HepG2 (cell line): ENCODE results near the gene S100A10. TPM values are rescaled to one million over a fixed set of nuclear protein-coding genes. Genes with fewer than 3 reads are reported as not detected.
A peak's percentile ranks its signal among the peaks of the same experiment; 100 is the strongest.

Source experiments
- ARHGAP35 ChIP-seq: sonication (generic); formaldehyde crosslinking; IDR thresholded peaks from 2 replicates; pipeline ENCODE4 v1.9.0; 2022; ENCODE audit warnings: mild to moderate bottlenecking, inconsistent platforms, moderate library complexity, missing genetic modification reagents, borderline replicate concordance
- ASH2L ChIP-seq: fragments of 300-600, 200-600 bp; sonication (generic); IDR thresholded peaks from 2 replicates; pipeline ENCODE4 v1.7.0; 2017; ENCODE audit warnings: low read depth, mild to moderate bottlenecking, moderate library complexity, mixed read lengths, low read length; ENCODE audit not compliant: insufficient read length
- BCL6 ChIP-seq: IDR thresholded peaks from 2 replicates; pipeline ENCODE4 v1.6.1; 2016; ENCODE audit warnings: missing genetic modification reagents, missing compliant biosample characterization
- FOXK2 ChIP-seq: fragments of 450-650 bp; IDR thresholded peaks from 2 replicates; pipeline ENCODE4 v1.6.1; 2016
- HHEX ChIP-seq: IDR thresholded peaks from 2 replicates; pipeline ENCODE4 v1.6.1; 2016; ENCODE audit warnings: control low read depth
- KDM3A ChIP-seq: IDR thresholded peaks from 2 replicates; pipeline ENCODE4 v1.6.1; 2018; ENCODE audit warnings: low read depth, missing compliant biosample characterization
- MEF2D ChIP-seq: sonication (generic); formaldehyde crosslinking; IDR thresholded peaks from 2 replicates; pipeline ENCODE4 v1.5.1; 2020; ENCODE audit warnings: mild to moderate bottlenecking, missing genetic modification reagents
- MIXL1 ChIP-seq: IDR thresholded peaks from 2 replicates; pipeline ENCODE4 v1.6.1; 2016
- NAIF1 ChIP-seq: sonication (generic); formaldehyde crosslinking; IDR thresholded peaks from 2 replicates; pipeline ENCODE4 v1.5.0; 2020; ENCODE audit warnings: mild to moderate bottlenecking, missing genetic modification reagents, borderline replicate concordance
- NCOA1 ChIP-seq: sonication (generic); formaldehyde crosslinking; IDR thresholded peaks from 2 replicates; pipeline ENCODE4 v1.9.0; 2021; ENCODE audit warnings: missing genetic modification reagents
- NRL ChIP-seq: sonication (generic); formaldehyde crosslinking; IDR thresholded peaks from 2 replicates; pipeline ENCODE4 v1.5.0; 2020; ENCODE audit warnings: missing genetic modification reagents, mild to moderate bottlenecking, moderate library complexity, borderline replicate concordance
- RFX1 ChIP-seq: fragments of 450-650 bp; IDR thresholded peaks from 2 replicates; pipeline ENCODE4 v1.6.1; 2017
- SOX5 ChIP-seq: IDR thresholded peaks from 2 replicates; pipeline ENCODE4 v1.6.1; 2016; ENCODE audit warnings: borderline replicate concordance
- ZMYM2 ChIP-seq: sonication (generic); formaldehyde crosslinking; IDR thresholded peaks from 2 replicates; pipeline ENCODE4 v1.8.0; 2022; ENCODE audit warnings: mild to moderate bottlenecking, missing genetic modification reagents
- ZNF232 ChIP-seq: sonication (generic); formaldehyde crosslinking; IDR thresholded peaks from 2 replicates; pipeline ENCODE4 v1.4.0; 2020; ENCODE audit warnings: missing genetic modification reagents, borderline replicate concordance
- ZNF550 ChIP-seq: sonication (generic); formaldehyde crosslinking; IDR thresholded peaks from 2 replicates; pipeline ENCODE4 v1.4.0; 2020; ENCODE audit warnings: mild to moderate bottlenecking, missing genetic modification reagents, borderline replicate concordance
- ZNF652 ChIP-seq: IDR thresholded peaks from 2 replicates; pipeline ENCODE4 v1.6.1; 2016; ENCODE audit warnings: low read depth, borderline replicate concordance
- polyA plus RNA-seq, 8 experiments: library from polyadenylated mRNA; depleted of rRNA in 3 of 8; stranded (reverse) in 7 of 8; unstranded in 1 of 8; fragments of >200 nt; fragmentation: Illumina TruSeq in 4 of 8; extraction: Trizol in 4 of 8; gene quantifications; 2 replicates each; pipeline versions ENCODE4 v1.2.1 to v1.2.3, GENCODE V29; 2011 to 2016; ENCODE audit warnings: low read depth in 4 of 8, missing spikeins in 1 of 8, mixed read lengths in 1 of 8; ENCODE audit not compliant: insufficient read depth in 1 of 8
- total RNA-seq, 5 experiments: library from RNA; depleted of rRNA; stranded (reverse); fragments of >200 nt; fragmentation: Illumina TruSeq; extraction: Trizol; gene quantifications; 2 replicates each; pipeline ENCODE4 v1.2.3, GENCODE V29; 2016; ENCODE audit warnings: low read depth in 1 of 5
- TF ChIP-seq, protein P1 (sequence below): sonication (generic); formaldehyde crosslinking; IDR thresholded peaks from 2 replicates; pipeline ENCODE4 v1.4.0; 2020; ENCODE audit warnings: mild to moderate bottlenecking, missing genetic modification reagents, borderline replicate concordance
- TF ChIP-seq, protein P2 (sequence below): sonication (generic); formaldehyde crosslinking; IDR thresholded peaks from 2 replicates; pipeline ENCODE4 v1.4.0; 2020; ENCODE audit warnings: mild to moderate bottlenecking, missing genetic modification reagents
- TF ChIP-seq, protein P3 (sequence below): IDR thresholded peaks from 2 replicates; pipeline ENCODE4 v1.6.1; 2012; ENCODE audit warnings: inconsistent platforms
- TF ChIP-seq, protein P4 (sequence below): sonication (generic); formaldehyde crosslinking; IDR thresholded peaks from 2 replicates; pipeline ENCODE4 v1.9.0; 2022; ENCODE audit warnings: missing genetic modification reagents, mild to moderate bottlenecking, borderline replicate concordance

Gene S100A10
- total and polyA plus RNA-seq, 2 of the 13 experiments (the other 11 are each of a cell fraction or from before 2014, with no cell fraction given) = 16.8 to 28.7 TPM

DNA sequence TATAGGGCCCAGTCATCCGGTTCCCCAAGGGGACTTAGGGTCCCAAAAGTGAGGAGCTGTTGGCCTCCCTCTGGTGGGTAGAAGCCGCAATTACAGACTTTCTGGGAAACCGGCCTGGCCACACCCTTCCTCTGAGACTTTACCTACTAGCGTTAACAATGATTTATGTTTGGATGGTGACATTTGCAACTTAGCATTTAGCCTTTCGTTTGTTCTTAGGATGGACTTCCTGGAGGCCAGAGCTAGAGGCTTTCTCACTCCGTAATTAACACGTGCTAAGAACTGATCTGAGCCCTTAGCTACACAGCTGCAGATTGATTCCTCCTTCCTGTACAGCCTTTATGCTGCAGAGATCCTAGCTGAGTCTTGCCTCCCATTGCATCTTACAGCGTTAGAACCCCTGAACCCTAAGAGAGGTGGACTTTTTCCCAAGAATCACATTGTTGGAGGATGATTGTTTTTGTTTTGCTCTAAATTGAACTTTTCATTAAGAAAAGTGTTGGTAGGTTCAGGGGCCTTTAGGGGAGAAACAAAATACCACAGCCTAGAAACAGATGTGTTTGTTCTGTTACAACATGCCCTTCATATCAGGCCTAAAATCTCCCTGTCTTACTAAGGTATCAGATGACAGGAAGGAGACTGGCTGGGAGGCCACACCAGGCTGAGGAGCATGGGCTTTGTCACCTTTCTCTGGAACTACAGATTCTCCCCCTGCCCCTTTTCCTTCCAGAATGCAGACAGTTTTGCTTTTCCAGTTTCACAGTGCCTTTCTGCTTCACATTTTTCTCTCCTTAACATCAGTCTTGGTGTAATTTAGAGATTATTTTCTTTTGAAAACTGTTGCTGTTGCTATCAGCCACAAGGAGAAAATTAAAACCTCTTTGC lies 41.2 kb upstream of the S100A10 start (continued):
- TF ChIP-seq, protein P1, sequence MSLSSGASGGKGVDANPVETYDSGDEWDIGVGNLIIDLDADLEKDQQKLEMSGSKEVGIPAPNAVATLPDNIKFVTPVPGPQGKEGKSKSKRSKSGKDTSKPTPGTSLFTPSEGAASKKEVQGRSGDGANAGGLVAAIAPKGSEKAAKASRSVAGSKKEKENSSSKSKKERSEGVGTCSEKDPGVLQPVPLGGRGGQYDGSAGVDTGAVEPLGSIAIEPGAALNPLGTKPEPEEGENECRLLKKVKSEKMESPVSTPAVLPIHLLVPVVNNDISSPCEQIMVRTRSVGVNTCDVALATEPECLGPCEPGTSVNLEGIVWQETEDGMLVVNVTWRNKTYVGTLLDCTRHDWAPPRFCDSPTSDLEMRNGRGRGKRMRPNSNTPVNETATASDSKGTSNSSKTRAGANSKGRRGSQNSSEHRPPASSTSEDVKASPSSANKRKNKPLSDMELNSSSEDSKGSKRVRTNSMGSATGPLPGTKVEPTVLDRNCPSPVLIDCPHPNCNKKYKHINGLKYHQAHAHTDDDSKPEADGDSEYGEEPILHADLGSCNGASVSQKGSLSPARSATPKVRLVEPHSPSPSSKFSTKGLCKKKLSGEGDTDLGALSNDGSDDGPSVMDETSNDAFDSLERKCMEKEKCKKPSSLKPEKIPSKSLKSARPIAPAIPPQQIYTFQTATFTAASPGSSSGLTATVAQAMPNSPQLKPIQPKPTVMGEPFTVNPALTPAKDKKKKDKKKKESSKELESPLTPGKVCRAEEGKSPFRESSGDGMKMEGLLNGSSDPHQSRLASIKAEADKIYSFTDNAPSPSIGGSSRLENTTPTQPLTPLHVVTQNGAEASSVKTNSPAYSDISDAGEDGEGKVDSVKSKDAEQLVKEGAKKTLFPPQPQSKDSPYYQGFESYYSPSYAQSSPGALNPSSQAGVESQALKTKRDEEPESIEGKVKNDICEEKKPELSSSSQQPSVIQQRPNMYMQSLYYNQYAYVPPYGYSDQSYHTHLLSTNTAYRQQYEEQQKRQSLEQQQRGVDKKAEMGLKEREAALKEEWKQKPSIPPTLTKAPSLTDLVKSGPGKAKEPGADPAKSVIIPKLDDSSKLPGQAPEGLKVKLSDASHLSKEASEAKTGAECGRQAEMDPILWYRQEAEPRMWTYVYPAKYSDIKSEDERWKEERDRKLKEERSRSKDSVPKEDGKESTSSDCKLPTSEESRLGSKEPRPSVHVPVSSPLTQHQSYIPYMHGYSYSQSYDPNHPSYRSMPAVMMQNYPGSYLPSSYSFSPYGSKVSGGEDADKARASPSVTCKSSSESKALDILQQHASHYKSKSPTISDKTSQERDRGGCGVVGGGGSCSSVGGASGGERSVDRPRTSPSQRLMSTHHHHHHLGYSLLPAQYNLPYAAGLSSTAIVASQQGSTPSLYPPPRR (CRISPR knock-in tag) = no peak
- TF ChIP-seq ARHGAP35 (CRISPR knock-in tag) (no peak), RFX1 (no peak), HHEX (no peak), MEF2D (no peak), NCOA1 (CRISPR knock-in tag) (no peak), ZNF550 (CRISPR knock-in tag) (no peak), ZNF232 (CRISPR knock-in tag) (no peak), NRL (CRISPR knock-in tag) (no peak), ZMYM2 (CRISPR knock-in tag) (no peak), ZNF652 (CRISPR knock-in tag) (no peak), FOXK2 (no peak), ASH2L (peak; percentile 26), SOX5 (CRISPR knock-in tag) (peak; percentile 18; the same call in 1 of the 2 replicates), BCL6 (no peak), MIXL1 (CRISPR knock-in tag) (no peak), NAIF1 (CRISPR knock-in tag) (0 out of 2 replicates have a peak, but pooled peaks have one; percentile 3), KDM3A (CRISPR knock-in tag) (no peak)
- TF ChIP-seq, protein P2, sequence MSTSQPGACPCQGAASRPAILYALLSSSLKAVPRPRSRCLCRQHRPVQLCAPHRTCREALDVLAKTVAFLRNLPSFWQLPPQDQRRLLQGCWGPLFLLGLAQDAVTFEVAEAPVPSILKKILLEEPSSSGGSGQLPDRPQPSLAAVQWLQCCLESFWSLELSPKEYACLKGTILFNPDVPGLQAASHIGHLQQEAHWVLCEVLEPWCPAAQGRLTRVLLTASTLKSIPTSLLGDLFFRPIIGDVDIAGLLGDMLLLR (CRISPR knock-in tag) = no peak
- TF ChIP-seq, protein P3, sequence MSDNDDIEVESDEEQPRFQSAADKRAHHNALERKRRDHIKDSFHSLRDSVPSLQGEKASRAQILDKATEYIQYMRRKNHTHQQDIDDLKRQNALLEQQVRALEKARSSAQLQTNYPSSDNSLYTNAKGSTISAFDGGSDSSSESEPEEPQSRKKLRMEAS = no peak
- TF ChIP-seq, protein P4, sequence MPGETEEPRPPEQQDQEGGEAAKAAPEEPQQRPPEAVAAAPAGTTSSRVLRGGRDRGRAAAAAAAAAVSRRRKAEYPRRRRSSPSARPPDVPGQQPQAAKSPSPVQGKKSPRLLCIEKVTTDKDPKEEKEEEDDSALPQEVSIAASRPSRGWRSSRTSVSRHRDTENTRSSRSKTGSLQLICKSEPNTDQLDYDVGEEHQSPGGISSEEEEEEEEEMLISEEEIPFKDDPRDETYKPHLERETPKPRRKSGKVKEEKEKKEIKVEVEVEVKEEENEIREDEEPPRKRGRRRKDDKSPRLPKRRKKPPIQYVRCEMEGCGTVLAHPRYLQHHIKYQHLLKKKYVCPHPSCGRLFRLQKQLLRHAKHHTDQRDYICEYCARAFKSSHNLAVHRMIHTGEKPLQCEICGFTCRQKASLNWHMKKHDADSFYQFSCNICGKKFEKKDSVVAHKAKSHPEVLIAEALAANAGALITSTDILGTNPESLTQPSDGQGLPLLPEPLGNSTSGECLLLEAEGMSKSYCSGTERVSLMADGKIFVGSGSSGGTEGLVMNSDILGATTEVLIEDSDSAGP (CRISPR knock-in tag) = no peak
